PC-9 (cell line): Measurements from ENCODE around the gene ZMYND15. TPM values are rescaled to one million over a fixed set of nuclear protein-coding genes. Genes with fewer than 3 reads are reported as not detected.

Experiments used
- BruUV-seq: library from RNA; stranded (reverse); fragments of 400-500 nt; replicated peaks from 2 replicates; lab custom pipeline; 2021; lab: Mats Ljungman, UMichigan
- CTCF ChIA-PET: fragments of 300-600 bp; sonication (Branson Sonifier 250); formaldehyde crosslinking; loops from one replicate; lab custom pipeline; 2022; ENCODE audit warnings: antibody characterized with exemption; lab: Charles Lee
- POLR2A ChIA-PET: fragments of 300-600 bp; sonication (Branson Sonifier 250); formaldehyde crosslinking; loops from one replicate; lab custom pipeline; 2022; ENCODE audit warnings: antibody characterized with exemption; ENCODE audit not compliant: unreplicated experiment; lab: Charles Lee
- DNase-seq, 2 experiments: peaks; one replicate each; pipeline versions ENCODE4 v3.0.0 to v3.0.0-alpha.2; 2015 to 2022; ENCODE audit warnings: mixed read lengths in 1 of 2
- H2AFZ ChIP-seq: fragments of 200-600 bp; sonication (generic); 2 replicates; pipeline ENCODE4 v1.8.1; 2017; ENCODE audit warnings: antibody characterized with exemption
- H3F3A ChIP-seq: fragments of 200-600 bp; sonication (generic); 2 replicates; pipeline ENCODE4 v1.8.1; 2017; ENCODE audit warnings: antibody characterized with exemption, mild to moderate bottlenecking, low read depth; ENCODE audit not compliant: insufficient read depth
- H3K27ac ChIP-seq: fragments of 200-600 bp; sonication (generic); 2 replicates; pipeline ENCODE4 v1.6.1; 2016; ENCODE audit warnings: mixed run types
- H3K27me3 ChIP-seq: fragments of 200-600 bp; sonication (generic); 2 replicates; pipeline ENCODE4 v1.6.1; 2016; ENCODE audit warnings: low read depth, mixed run types; ENCODE audit not compliant: insufficient read depth
- H3K36me3 ChIP-seq: fragments of 200-600 bp; sonication (generic); 2 replicates; pipeline ENCODE4 v1.6.1; 2016; ENCODE audit warnings: low read depth, mixed run types
- H3K4me1 ChIP-seq: fragments of 200-600 bp; sonication (generic); replicated peaks from 2 replicates; pipeline ENCODE4 v1.6.1; 2016; ENCODE audit warnings: mixed run types; ENCODE audit not compliant: insufficient read depth
- H3K4me2 ChIP-seq: fragments of 200-600 bp; sonication (generic); 2 replicates; pipeline ENCODE4 v1.6.1; 2017; ENCODE audit warnings: mixed run types
- H3K4me3 ChIP-seq: fragments of 200-600 bp; sonication (generic); 2 replicates; pipeline ENCODE4 v1.6.1; 2016; ENCODE audit warnings: mixed run types
- H3K79me2 ChIP-seq: fragments of 200-600 bp; sonication (generic); 2 replicates; pipeline ENCODE4 v1.6.1; 2017; ENCODE audit warnings: low read depth, mixed run types
- H3K9me2 ChIP-seq: fragments of 200-600 bp; sonication (generic); 2 replicates; pipeline ENCODE4 v1.8.1; 2017; ENCODE audit warnings: mild to moderate bottlenecking; ENCODE audit not compliant: insufficient read depth
- H3K9me3 ChIP-seq: fragments of 200-600 bp; sonication (generic); 2 replicates; pipeline ENCODE4 v1.8.1; 2016; ENCODE audit warnings: low read depth; ENCODE audit not compliant: insufficient read depth
- H4K20me1 ChIP-seq: fragments of 200-600 bp; sonication (generic); 2 replicates; pipeline ENCODE4 v1.8.1; 2017; ENCODE audit not compliant: insufficient read depth
- CTCF ChIP-seq: fragments of 200-600 bp; sonication (generic); conservative IDR thresholded peaks from 2 replicates; pipeline ENCODE4 v1.6.1; 2017; ENCODE audit warnings: mixed run types, antibody characterized with exemption, mild to moderate bottlenecking, moderate library complexity
- EZH2 ChIP-seq: fragments of 200-600 bp; sonication (generic); IDR thresholded peaks from 2 replicates; pipeline ENCODE4 v1.8.0; 2017; ENCODE audit warnings: antibody characterized with exemption, low read depth
- intact Hi-C: fragments of 100-400 bp; cut with micrococcal nuclease; formaldehyde crosslinking; loops from one replicate; pipeline ENCODE4 v1.10.0; 2022; ENCODE audit not compliant: unreplicated experiment
- total RNA-seq: library from RNA; stranded (reverse); gene quantifications from 2 replicates; pipeline ENCODE4 v1.2.3, GENCODE V29; 2021

Gene ZMYND15
- total RNA-seq, 1 experiment from 2014 or later = 2.3 TPM

- POLR2A ChIA-PET = interaction anchor here (0.5 to 1.2 kb wide), 10 partner anchors 22 to 600 kb away, joined by 3 to 10 read pairs (median 4); partner anchors contain the start of genes PLD2, PSMB6 and ZNF594
Measured at GRCh38 chr17:4709794-4710692, 29.6 kb upstream of the ZMYND15 start, which contains the start of gene ARRB2. TSS of gene ARRB2 (plus strand) at chr17:4710632. CDS start at chr17:4710722, 90 bp downstream.

GRCh38 chr17:4710693-4711634 is 28.7 kb upstream of the ZMYND15 start:
- H3K27me3 ChIP-seq = no peaks in the 10 kb centered on the region
- peak overlapping the region; percentile 81 for H2AFZ ChIP-seq
- CTCF ChIA-PET = interaction anchor here (0.5 to 1.4 kb wide), 5 partner anchors 27 to 966 kb away, joined by 3 to 18 read pairs (median 5); no protein-coding TSS in a partner anchor
- peaks cover 33% of the 10 kb centered on the region for H3F3A ChIP-seq
- intact Hi-C loops = loop anchor here (1.0 to 2.0 kb wide), 7 partner anchors 20 to 238 kb away; partner anchors contain the start of genes CHRNE, CXCL16, MED11 and ZMYND15
- no TSS peak for BruUV-seq
- H4K20me1 ChIP-seq = no peaks in the 10 kb centered on the region
- no peaks in the 10 kb centered on the region for H3K9me3 ChIP-seq
- H3K9me2 ChIP-seq = no peaks in the 10 kb centered on the region
- H3K36me3 ChIP-seq = no peaks in the 10 kb centered on the region
- peak overlapping the region; percentile 73 for H3K4me3 ChIP-seq
- no peaks in the 10 kb centered on the region; the same call in 1 of the 2 replicates for H3K79me2 ChIP-seq
- H3K4me1 ChIP-seq = peaks cover 13% of the 10 kb centered on the region
- POLR2A ChIA-PET = interaction anchor here (0.6 to 1.2 kb wide), 7 partner anchors 21 to 499 kb away, joined by 3 to 10 read pairs (median 5); partner anchors contain the start of genes PLD2 and ZNF594
- DNase-seq = no peak
- TF ChIP-seq EZH2 (no peak), CTCF (no peak)
- H3K4me2 ChIP-seq = peak overlapping the region; percentile 83
- peak overlapping the region; percentile 56 for H3K27ac ChIP-seq

More at GRCh38 chr17:4709794-4710692, 29.6 kb upstream of the ZMYND15 start, which contains the start of gene ARRB2:
- CTCF ChIA-PET = interaction anchor here (0.5 to 1.4 kb wide), 6 partner anchors 28 to 966 kb away, joined by 3 to 18 read pairs (median 4); partner anchors contain the start of gene CHRNE
- Histone ChIP-seq H3K27me3 (no peaks in the 10 kb centered on the region), H3K9me2 (no peaks in the 10 kb centered on the region), H3K36me3 (no peaks in the 10 kb centered on the region), H4K20me1 (no peaks in the 10 kb centered on the region), H3K27ac (peak within 1 kb of the TSS; percentile 56), H3K4me3 (peak within 1 kb of the TSS; percentile 73), H3F3A (peaks cover 43% of the 10 kb centered on the region), H3K4me2 (peak within 1 kb of the TSS; percentile 83), H3K79me2 (peaks cover 1% of the 10 kb centered on the region; the same call in 1 of the 2 replicates), H3K4me1 (peaks cover 17% of the 10 kb centered on the region), H3K9me3 (no peaks in the 10 kb centered on the region), H2AFZ (peak within 1 kb of the TSS; percentile 81)
- intact Hi-C loops = loop anchor here (1.0 to 10.0 kb wide), 8 partner anchors 21 to 239 kb away; partner anchors contain the start of genes CHRNE, CXCL16, GGT6 and MED11
- TF ChIP-seq CTCF = peak; percentile 71
- no peak for TF ChIP-seq EZH2
- BruUV-seq = no TSS peak
- peak; percentile 91 to 99 for DNase-seq
